ENCODE measurements around the gene SEH1L. TPM values are rescaled to one million over a fixed set of nuclear protein-coding genes. Genes with fewer than 3 reads are reported as not detected.

Gene SEH1L
- total and polyA plus RNA-seq, 10 of the 15 experiments (the other 5 are each of a cell fraction or from before 2014, with no cell fraction given), result 27.5 to 109 (median 52.8) TPM

DNA sequence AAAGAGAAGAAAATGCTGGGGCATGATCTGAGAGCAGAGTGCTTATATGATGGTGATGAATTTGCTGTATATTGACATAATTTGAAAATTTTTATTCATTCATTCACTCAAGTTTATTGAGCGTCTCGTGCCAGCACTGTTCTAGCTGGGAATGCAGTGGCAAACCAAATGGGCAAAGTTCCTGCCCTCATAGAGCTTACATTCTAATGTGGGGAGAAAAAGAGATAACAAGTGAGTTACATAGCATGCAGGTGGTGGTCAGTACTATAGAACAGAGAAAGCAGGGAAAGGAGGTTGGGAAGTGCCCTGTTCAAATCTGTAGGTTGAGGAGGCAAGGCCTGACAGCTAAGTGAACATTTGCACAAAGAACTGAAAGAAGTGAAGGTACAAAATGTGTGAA, 47.6 kb downstream of the SEH1L start:
- POLR2A ChIA-PET, result interaction anchor here (0.7 to 1.5 kb wide), 3 partner anchors 10 to 47 kb away, joined by 4 to 11 read pairs (median 5); partner anchors contain the start of gene SEH1L
- Histone ChIP-seq H3K9me3 (replicated peaks; ENCODE audit: control insufficient read depth, insufficient read depth, low read length) (no peaks in the 10 kb centered on the region; the same call in 2 of the 3 replicates), H3K4me1 (ENCODE audit: control insufficient read depth, insufficient read depth, low read length) (peaks cover 27% of the 10 kb centered on the region), H3K9ac (ENCODE audit: control insufficient read depth, insufficient read depth, low read length) (no peak overlapping the region), H3K4me3 (no peak overlapping the region), H3K79me2 (ENCODE audit: control insufficient read depth, insufficient read depth, low read length) (peaks cover 93% of the 10 kb centered on the region), H3K27ac (ENCODE audit: control insufficient read depth, insufficient read depth) (peak overlapping the region; percentile 49), H3K4me2 (ENCODE audit: control insufficient read depth, insufficient read depth) (peak overlapping the region; percentile 78), H3K36me3 (ENCODE audit: control insufficient read depth in 2 of 2, insufficient read depth in 2 of 2, low read length in 1 of 2) (peaks cover 0 to 3% of the 10 kb centered on the region in 2 experiments; a peak in 2 of 4 replicates), H2AFZ (ENCODE audit: control insufficient read depth, low read depth, low read length) (no peak overlapping the region), H3K27me3 (replicated peaks in 1 of 2; ENCODE audit: control insufficient read depth in 2 of 2, insufficient read depth in 2 of 2, low read length in 1 of 2) (no peaks in the 10 kb centered on the region), H4K20me1 (ENCODE audit: control insufficient read depth, insufficient read depth) (no peaks in the 10 kb centered on the region)
- in situ Hi-C loops (cut with MboI), result no loop called here
- ATAC-seq, result no peak
- intact Hi-C loops (cut with micrococcal nuclease; ENCODE audit: unreplicated experiment), result loop anchor here (10.0 kb wide), 2 partner anchors 569 to 739 kb away; no protein-coding TSS in a partner anchor
- 80% methylated on average over 2 of the region's 2 CpGs for WGBS (ENCODE audit: insufficient coverage, insufficient replicate concordance, low lambda C conversion rate, missing lambda C conversion rate)
- TF ChIP-seq TARDBP (IDR thresholded peaks at IDR 0.05; ENCODE audit: borderline replicate concordance) (no peak), PAX5 (IDR thresholded peaks at IDR 0.05; ENCODE audit: borderline replicate concordance, low read depth, low read length) (no peak), IRF4 (IDR thresholded peaks at IDR 0.05; ENCODE audit: low read depth, low read length) (no peak), JUND (IDR thresholded peaks at IDR 0.05; ENCODE audit: low read depth, low read length) (no peak), BRCA1 (IDR thresholded peaks at IDR 0.05; ENCODE audit: low read depth, low read length) (no peak), RAD51 (IDR thresholded peaks at IDR 0.05) (no peak), CEBPB (IDR thresholded peaks at IDR 0.05; ENCODE audit: borderline replicate concordance in 1 of 2, low read depth in 2 of 2, low read length in 2 of 2) (no peak), NR2C1 (IDR thresholded peaks at IDR 0.05) (no peak), NR2C2 (IDR thresholded peaks at IDR 0.05; ENCODE audit: borderline replicate concordance, control insufficient read depth, insufficient read length, low read depth) (no peak)
- TF ChIP-seq, protein P1, sequence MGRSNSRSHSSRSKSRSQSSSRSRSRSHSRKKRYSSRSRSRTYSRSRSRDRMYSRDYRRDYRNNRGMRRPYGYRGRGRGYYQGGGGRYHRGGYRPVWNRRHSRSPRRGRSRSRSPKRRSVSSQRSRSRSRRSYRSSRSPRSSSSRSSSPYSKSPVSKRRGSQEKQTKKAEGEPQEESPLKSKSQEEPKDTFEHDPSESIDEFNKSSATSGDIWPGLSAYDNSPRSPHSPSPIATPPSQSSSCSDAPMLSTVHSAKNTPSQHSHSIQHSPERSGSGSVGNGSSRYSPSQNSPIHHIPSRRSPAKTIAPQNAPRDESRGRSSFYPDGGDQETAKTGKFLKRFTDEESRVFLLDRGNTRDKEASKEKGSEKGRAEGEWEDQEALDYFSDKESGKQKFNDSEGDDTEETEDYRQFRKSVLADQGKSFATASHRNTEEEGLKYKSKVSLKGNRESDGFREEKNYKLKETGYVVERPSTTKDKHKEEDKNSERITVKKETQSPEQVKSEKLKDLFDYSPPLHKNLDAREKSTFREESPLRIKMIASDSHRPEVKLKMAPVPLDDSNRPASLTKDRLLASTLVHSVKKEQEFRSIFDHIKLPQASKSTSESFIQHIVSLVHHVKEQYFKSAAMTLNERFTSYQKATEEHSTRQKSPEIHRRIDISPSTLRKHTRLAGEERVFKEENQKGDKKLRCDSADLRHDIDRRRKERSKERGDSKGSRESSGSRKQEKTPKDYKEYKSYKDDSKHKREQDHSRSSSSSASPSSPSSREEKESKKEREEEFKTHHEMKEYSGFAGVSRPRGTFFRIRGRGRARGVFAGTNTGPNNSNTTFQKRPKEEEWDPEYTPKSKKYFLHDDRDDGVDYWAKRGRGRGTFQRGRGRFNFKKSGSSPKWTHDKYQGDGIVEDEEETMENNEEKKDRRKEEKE (IDR thresholded peaks at IDR 0.05), result no peak
- TF ChIP-seq, protein P2, sequence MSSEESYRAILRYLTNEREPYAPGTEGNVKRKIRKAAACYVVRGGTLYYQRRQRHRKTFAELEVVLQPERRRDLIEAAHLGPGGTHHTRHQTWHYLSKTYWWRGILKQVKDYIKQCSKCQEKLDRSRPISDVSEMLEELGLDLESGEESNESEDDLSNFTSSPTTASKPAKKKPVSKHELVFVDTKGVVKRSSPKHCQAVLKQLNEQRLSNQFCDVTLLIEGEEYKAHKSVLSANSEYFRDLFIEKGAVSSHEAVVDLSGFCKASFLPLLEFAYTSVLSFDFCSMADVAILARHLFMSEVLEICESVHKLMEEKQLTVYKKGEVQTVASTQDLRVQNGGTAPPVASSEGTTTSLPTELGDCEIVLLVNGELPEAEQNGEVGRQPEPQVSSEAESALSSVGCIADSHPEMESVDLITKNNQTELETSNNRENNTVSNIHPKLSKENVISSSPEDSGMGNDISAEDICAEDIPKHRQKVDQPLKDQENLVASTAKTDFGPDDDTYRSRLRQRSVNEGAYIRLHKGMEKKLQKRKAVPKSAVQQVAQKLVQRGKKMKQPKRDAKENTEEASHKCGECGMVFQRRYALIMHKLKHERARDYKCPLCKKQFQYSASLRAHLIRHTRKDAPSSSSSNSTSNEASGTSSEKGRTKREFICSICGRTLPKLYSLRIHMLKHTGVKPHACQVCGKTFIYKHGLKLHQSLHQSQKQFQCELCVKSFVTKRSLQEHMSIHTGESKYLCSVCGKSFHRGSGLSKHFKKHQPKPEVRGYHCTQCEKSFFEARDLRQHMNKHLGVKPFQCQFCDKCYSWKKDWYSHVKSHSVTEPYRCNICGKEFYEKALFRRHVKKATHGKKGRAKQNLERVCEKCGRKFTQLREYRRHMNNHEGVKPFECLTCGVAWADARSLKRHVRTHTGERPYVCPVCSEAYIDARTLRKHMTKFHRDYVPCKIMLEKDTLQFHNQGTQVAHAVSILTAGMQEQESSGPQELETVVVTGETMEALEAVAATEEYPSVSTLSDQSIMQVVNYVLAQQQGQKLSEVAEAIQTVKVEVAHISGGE (CRISPR knock-in tag; IDR thresholded peaks at IDR 0.05), result no peak
- TF ChIP-seq, protein P3, sequence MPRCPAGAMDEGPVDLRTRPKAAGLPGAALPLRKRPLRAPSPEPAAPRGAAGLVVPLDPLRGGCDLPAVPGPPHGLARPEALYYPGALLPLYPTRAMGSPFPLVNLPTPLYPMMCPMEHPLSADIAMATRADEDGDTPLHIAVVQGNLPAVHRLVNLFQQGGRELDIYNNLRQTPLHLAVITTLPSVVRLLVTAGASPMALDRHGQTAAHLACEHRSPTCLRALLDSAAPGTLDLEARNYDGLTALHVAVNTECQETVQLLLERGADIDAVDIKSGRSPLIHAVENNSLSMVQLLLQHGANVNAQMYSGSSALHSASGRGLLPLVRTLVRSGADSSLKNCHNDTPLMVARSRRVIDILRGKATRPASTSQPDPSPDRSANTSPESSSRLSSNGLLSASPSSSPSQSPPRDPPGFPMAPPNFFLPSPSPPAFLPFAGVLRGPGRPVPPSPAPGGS (IDR thresholded peaks at IDR 0.05; ENCODE audit: borderline replicate concordance, insufficient read depth, low read depth, low read length, poor library complexity, severe bottlenecking), result no peak
- RAD21 ChIA-PET (ENCODE audit: unreplicated experiment), result no interaction called here
- BruUV-seq (replicated peaks), result no TSS peak
- no peak for FAIRE-seq
- DNase-seq (ENCODE audit: low read depth, low spot score), result no peak
- SMC1A ChIA-PET (ENCODE audit: uncharacterized antibody, unreplicated experiment), result interaction anchor here (0.6 to 1.3 kb wide), 5 partner anchors 10 to 105 kb away, joined by 3 to 6 read pairs (median 3); no protein-coding TSS in a partner anchor
- CTCF ChIA-PET, result interaction anchor here (0.9 to 2.4 kb wide), 2 partner anchors 11 to 154 kb away, joined by 4 to 6 read pairs; no protein-coding TSS in a partner anchor
